HepG2 (cell line): ENCODE data around the gene STX5. TPM values are rescaled to one million over a fixed set of nuclear protein-coding genes. Genes with fewer than 3 reads are reported as not detected.

Source experiments
- CREB1 ChIP-seq, 2 experiments: fragments of 450-650 bp in 1 of 2; IDR thresholded peaks; 2 replicates each; pipeline ENCODE4 v1.6.1; 2016 to 2017; ENCODE audit warnings: control low read depth in 1 of 2, mild to moderate bottlenecking in 1 of 2, missing compliant biosample characterization in 1 of 2, missing genetic modification characterization in 1 of 2
- CREB3 ChIP-seq: sonication (generic); formaldehyde crosslinking; IDR thresholded peaks from 2 replicates; pipeline ENCODE4 v1.5.0; 2020; ENCODE audit warnings: missing genetic modification reagents
- EEA1 ChIP-seq: sonication (generic); formaldehyde crosslinking; IDR thresholded peaks from 2 replicates; pipeline ENCODE4 v1.5.1; 2020; ENCODE audit warnings: mild to moderate bottlenecking, missing genetic modification reagents, borderline replicate concordance
- EHMT2 ChIP-seq: fragments of 200-600 bp; sonication (generic); IDR thresholded peaks from 2 replicates; pipeline ENCODE4 v1.7.0; 2017; ENCODE audit warnings: antibody characterized with exemption, low read depth, low read length, borderline replicate concordance
- ELF4 ChIP-seq: sonication (generic); formaldehyde crosslinking; IDR thresholded peaks from 2 replicates; pipeline ENCODE4 v1.5.0; 2020; ENCODE audit warnings: missing genetic modification reagents, mild to moderate bottlenecking, moderate library complexity, borderline replicate concordance
- MBNL3 ChIP-seq: fragments of 250-450 bp; sonication (Bioruptor Pico); conservative IDR thresholded peaks from 2 replicates; pipeline ENCODE4 v1.8.0; 2022; ENCODE audit warnings: mild to moderate bottlenecking, inconsistent platforms
- PAWR ChIP-seq: sonication (generic); formaldehyde crosslinking; IDR thresholded peaks from 2 replicates; pipeline ENCODE4 v1.4.0; 2020; ENCODE audit warnings: missing genetic modification reagents, mild to moderate bottlenecking, borderline replicate concordance
- POLR2AphosphoS2 ChIP-seq: IDR thresholded peaks from 2 replicates; pipeline ENCODE4 v1.6.1; 2011; ENCODE audit warnings: low read depth, low read length, improper control_type of control experiment
- RELA ChIP-seq: sonication (generic); formaldehyde crosslinking; IDR thresholded peaks from 2 replicates; pipeline ENCODE4 v1.4.0; 2020; ENCODE audit warnings: missing genetic modification reagents
- SP4 ChIP-seq: sonication (generic); formaldehyde crosslinking; IDR thresholded peaks from 2 replicates; pipeline ENCODE4 v1.8.1; 2023; ENCODE audit warnings: mild to moderate bottlenecking, missing genetic modification reagents
- TEAD2 ChIP-seq: sonication (generic); formaldehyde crosslinking; IDR thresholded peaks from 2 replicates; pipeline ENCODE4 v1.9.0; 2021; ENCODE audit warnings: missing genetic modification reagents
- YEATS2 ChIP-seq: sonication (generic); formaldehyde crosslinking; IDR thresholded peaks from 2 replicates; pipeline ENCODE4 v1.4.0; 2020; ENCODE audit warnings: missing genetic modification reagents, borderline replicate concordance
- ZKSCAN1 ChIP-seq: fragments of 150-350 bp; IDR thresholded peaks from 2 replicates; pipeline ENCODE4 v1.6.1; 2014; ENCODE audit warnings: low read length
- ZMAT3 ChIP-seq: sonication (generic); formaldehyde crosslinking; conservative IDR thresholded peaks from 2 replicates; pipeline ENCODE4 v1.7.0; 2021; ENCODE audit warnings: missing genetic modification reagents
- ZNF281 ChIP-seq: sonication (generic); formaldehyde crosslinking; IDR thresholded peaks from 2 replicates; pipeline ENCODE4 v1.4.0; 2020; ENCODE audit warnings: missing genetic modification reagents, borderline replicate concordance
- ZNF503 ChIP-seq: sonication (generic); formaldehyde crosslinking; IDR thresholded peaks from 2 replicates; pipeline ENCODE4 v1.4.0; 2020; ENCODE audit warnings: missing genetic modification reagents
- ZNF710 ChIP-seq: sonication (generic); formaldehyde crosslinking; IDR thresholded peaks from 2 replicates; pipeline ENCODE4 v1.5.0; 2020; ENCODE audit warnings: mild to moderate bottlenecking, missing genetic modification reagents, borderline replicate concordance
- polyA plus RNA-seq, 8 experiments: library from polyadenylated mRNA; depleted of rRNA in 3 of 8; stranded (reverse) in 7 of 8; unstranded in 1 of 8; fragments of >200 nt; fragmentation: Illumina TruSeq in 4 of 8; extraction: Trizol in 4 of 8; gene quantifications; 2 replicates each; pipeline versions ENCODE4 v1.2.1 to v1.2.3, GENCODE V29; 2011 to 2016; ENCODE audit warnings: low read depth in 4 of 8, missing spikeins in 1 of 8, mixed read lengths in 1 of 8; ENCODE audit not compliant: insufficient read depth in 1 of 8
- total RNA-seq, 5 experiments: library from RNA; depleted of rRNA; stranded (reverse); fragments of >200 nt; fragmentation: Illumina TruSeq; extraction: Trizol; gene quantifications; 2 replicates each; pipeline ENCODE4 v1.2.3, GENCODE V29; 2016; ENCODE audit warnings: low read depth in 1 of 5

STX5 gene
- total and polyA plus RNA-seq, 2 of the 13 experiments (the other 11 are each of a cell fraction or from before 2014, with no cell fraction given) = 26.9 to 30.0 TPM

- TF ChIP-seq ZKSCAN1 (peak; percentile 71; the same call in 1 of the 2 replicates), CREB1 (IDR thresholded peaks at IDR 0.05) (peak; percentile 52; the same call in 1 of the 2 replicates), CREB1 (CRISPR knock-in tag; IDR thresholded peaks at IDR 0.05) (peak; percentile 88), RELA (CRISPR knock-in tag) (peak; percentile 90; the same call in 1 of the 2 replicates), ELF4 (CRISPR knock-in tag) (no peak), MBNL3 (CRISPR knock-in tag) (no peak; the same call in 1 of the 2 replicates), ZNF710 (CRISPR knock-in tag) (no peak), TEAD2 (no peak; the same call in 1 of the 2 replicates), ZNF281 (CRISPR knock-in tag) (peak; percentile 73; the same call in 1 of the 2 replicates), ZNF503 (peak; percentile 81), EEA1 (CRISPR knock-in tag) (no peak), SP4 (CRISPR knock-in tag) (peak; percentile 51), POLR2AphosphoS2 (peak; percentile 100), ZMAT3 (peak; percentile 29; the same call in 1 of the 2 replicates), YEATS2 (CRISPR knock-in tag) (peak; percentile 88), PAWR (CRISPR knock-in tag) (no peak), CREB3 (CRISPR knock-in tag) (no peak; the same call in 1 of the 2 replicates), EHMT2 (no peak)
Measured at GRCh38 chr11:62841361-62842170, 9.7 kb upstream of the STX5 start (continued).
